Ramos (cell line): Measurements from ENCODE around the gene FOXL1.

Experiments
- in situ Hi-C: fragments of 300-500 bp; cut with MboI; formaldehyde crosslinking; loops from one replicate; pipeline ENCODE4 v1.14.3; 2022; ENCODE audit warnings: low sequenced_read_pairs; ENCODE audit not compliant: unreplicated experiment

Gene FOXL1

GRCh38 chr16:86547286-86547685, 31.1 kb upstream of the FOXL1 start:
- in situ Hi-C loops = no loop called here

- in situ Hi-C loops = no loop called here
Measured at GRCh38 chr16:86549076-86549892, 29.1 kb upstream of the FOXL1 start.

- in situ Hi-C loops = loop anchor here (25.0 kb wide), 1 partner anchor 737 kb away; no protein-coding TSS in a partner anchor
Measured at GRCh38 chr16:86549893-86550190, 28.5 kb upstream of the FOXL1 start.

- in situ Hi-C loops = loop anchor here (25.0 kb wide), 1 partner anchor 737 kb away; no protein-coding TSS in a partner anchor
Measured at GRCh38 chr16:86550281-86550680, 28.1 kb upstream of the FOXL1 start.

GRCh38 chr16:86553356-86553755, 25.0 kb upstream of the FOXL1 start:
- in situ Hi-C loops = loop anchor here (25.0 kb wide), 1 partner anchor 734 kb away; no protein-coding TSS in a partner anchor

GRCh38 chr16:86554599-86554916, 23.8 kb upstream of the FOXL1 start:
- in situ Hi-C loops = loop anchor here (25.0 kb wide), 1 partner anchor 733 kb away; no protein-coding TSS in a partner anchor

GRCh38 chr16:86554917-86555703, 23.2 kb upstream of the FOXL1 start, which contains the start of gene MTHFSD:
MTHFSD (minus strand) TSS chr16:86555235; CDS start chr16:86555184, 51 bp downstream.
- in situ Hi-C loops = loop anchor here (25.0 kb wide), 1 partner anchor 732 kb away; no protein-coding TSS in a partner anchor

- in situ Hi-C loops = loop anchor here (25.0 kb wide), 1 partner anchor 732 kb away; no protein-coding TSS in a partner anchor
Measured at GRCh38 chr16:86555704-86556075, 22.7 kb upstream of the FOXL1 start.

GRCh38 chr16:86556576-86556975, 21.8 kb upstream of the FOXL1 start:
- in situ Hi-C loops = loop anchor here (25.0 kb wide), 1 partner anchor 731 kb away; no protein-coding TSS in a partner anchor

GRCh38 chr16:86557587-86557986, 20.8 kb upstream of the FOXL1 start:
- in situ Hi-C loops = loop anchor here (25.0 kb wide), 1 partner anchor 730 kb away; no protein-coding TSS in a partner anchor

GRCh38 chr16:86558355-86559193, 19.8 kb upstream of the FOXL1 start:
- in situ Hi-C loops = loop anchor here (25.0 kb wide), 1 partner anchor 729 kb away; no protein-coding TSS in a partner anchor

GRCh38 chr16:86559802-86560305, 18.5 kb upstream of the FOXL1 start:
- in situ Hi-C loops = loop anchor here (10.0 to 25.0 kb wide), 3 partner anchors 305 to 727 kb away; no protein-coding TSS in a partner anchor

GRCh38 chr16:86562356-86562755, 16.0 kb upstream of the FOXL1 start:
- in situ Hi-C loops = loop anchor here (10.0 to 25.0 kb wide), 3 partner anchors 302 to 725 kb away; no protein-coding TSS in a partner anchor

GRCh38 chr16:86563469-86564345, 14.6 kb upstream of the FOXL1 start:
- in situ Hi-C loops = loop anchor here (10.0 to 25.0 kb wide), 3 partner anchors 301 to 724 kb away; no protein-coding TSS in a partner anchor

- in situ Hi-C loops = loop anchor here (10.0 to 25.0 kb wide), 3 partner anchors 300 to 722 kb away; no protein-coding TSS in a partner anchor
Measured at GRCh38 chr16:86565181-86565631, 13.1 kb upstream of the FOXL1 start.

GRCh38 chr16:86565644-86566511, 12.5 kb upstream of the FOXL1 start:
- in situ Hi-C loops = loop anchor here (10.0 to 25.0 kb wide), 3 partner anchors 299 to 721 kb away; no protein-coding TSS in a partner anchor

- in situ Hi-C loops = loop anchor here (10.0 to 25.0 kb wide), 3 partner anchors 298 to 721 kb away; no protein-coding TSS in a partner anchor
Measured at GRCh38 chr16:86566601-86566965, 11.8 kb upstream of the FOXL1 start, which contains the start of gene FOXC2. FOXC2 (plus strand) TSS chr16:86566829; CDS start chr16:86567336, 507 bp downstream.
